Keratinocyte (primary cell): ENCODE measurements around the gene DIP2B.

Experiments used
- EZH2 ChIP-seq: IDR thresholded peaks from one replicate; pipeline ENCODE4 v1.6.1; 2012; ENCODE audit warnings: inconsistent platforms, mild to moderate bottlenecking, low read length, moderate library complexity
- TF ChIP-seq, protein P1 (sequence below), 3 experiments: IDR thresholded peaks in 1 of 3; conservative IDR thresholded peaks in 1 of 3; optimal IDR thresholded peaks in 1 of 3; 2 replicates in 2 of 3; 3 replicates in 1 of 3; pipeline versions ENCODE3 to v1.5.1; 2011; ENCODE audit warnings: low read length in 3 of 3, mild to moderate bottlenecking in 3 of 3, moderate library complexity in 2 of 3, control low read depth in 1 of 3, inconsistent platforms in 1 of 3; ENCODE audit not compliant: insufficient read depth in 2 of 3; ENCODE audit errors: extremely low read depth in 1 of 3

DNA sequence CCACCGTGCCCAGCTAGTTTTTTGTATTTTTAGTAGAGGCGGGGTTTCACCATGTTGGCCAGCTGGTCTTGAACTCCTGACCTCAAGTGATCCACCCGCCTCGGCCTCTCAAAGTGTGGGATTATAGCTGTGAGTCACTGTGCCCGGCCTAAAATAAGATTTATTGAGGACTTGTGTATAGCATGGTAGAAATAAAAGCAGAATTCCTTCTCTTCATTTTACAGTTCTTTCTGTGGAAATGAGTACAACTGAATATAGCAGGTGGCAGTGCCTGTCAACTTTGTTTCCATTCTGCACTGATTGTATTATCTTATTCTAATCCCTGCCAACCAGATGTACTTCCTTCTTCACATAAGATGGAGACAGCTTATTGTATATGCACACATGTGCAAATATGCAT is 41.0 kb downstream of the DIP2B start:
- TF ChIP-seq, protein P1, sequence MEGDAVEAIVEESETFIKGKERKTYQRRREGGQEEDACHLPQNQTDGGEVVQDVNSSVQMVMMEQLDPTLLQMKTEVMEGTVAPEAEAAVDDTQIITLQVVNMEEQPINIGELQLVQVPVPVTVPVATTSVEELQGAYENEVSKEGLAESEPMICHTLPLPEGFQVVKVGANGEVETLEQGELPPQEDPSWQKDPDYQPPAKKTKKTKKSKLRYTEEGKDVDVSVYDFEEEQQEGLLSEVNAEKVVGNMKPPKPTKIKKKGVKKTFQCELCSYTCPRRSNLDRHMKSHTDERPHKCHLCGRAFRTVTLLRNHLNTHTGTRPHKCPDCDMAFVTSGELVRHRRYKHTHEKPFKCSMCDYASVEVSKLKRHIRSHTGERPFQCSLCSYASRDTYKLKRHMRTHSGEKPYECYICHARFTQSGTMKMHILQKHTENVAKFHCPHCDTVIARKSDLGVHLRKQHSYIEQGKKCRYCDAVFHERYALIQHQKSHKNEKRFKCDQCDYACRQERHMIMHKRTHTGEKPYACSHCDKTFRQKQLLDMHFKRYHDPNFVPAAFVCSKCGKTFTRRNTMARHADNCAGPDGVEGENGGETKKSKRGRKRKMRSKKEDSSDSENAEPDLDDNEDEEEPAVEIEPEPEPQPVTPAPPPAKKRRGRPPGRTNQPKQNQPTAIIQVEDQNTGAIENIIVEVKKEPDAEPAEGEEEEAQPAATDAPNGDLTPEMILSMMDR (optimal IDR thresholded peaks at IDR 0.05 in 1 of 3, IDR thresholded peaks at IDR 0.05 in 1 of 3, conservative IDR thresholded peaks at IDR 0.05 in 1 of 3; ENCODE audit: extremely low read depth in 1 of 3, insufficient read depth in 2 of 3, low read length in 3 of 3): no peak
- TF ChIP-seq EZH2: no peak
